Fibroblast of skin of abdomen (primary cell): ENCODE results near the gene LRRC37B. TPM values are rescaled to one million over a fixed set of nuclear protein-coding genes. Genes with fewer than 3 reads are reported as not detected.
A peak's percentile ranks its signal among the peaks of the same experiment; 100 is the strongest.
"Not testable (repeated sequence)": the region's sequence is repeated elsewhere in the genome, so short reads cannot be mapped to it uniquely, and the experiment has no call there.

Experiments used
- DNase-seq: peaks from one replicate; pipeline ENCODE4 v3.0.0-alpha.2; 2013
- polyA plus RNA-seq, 2 experiments: library from polyadenylated mRNA; unstranded; fragments of 120-200 nt; gene quantifications; one replicate each; pipeline ENCODE4 v1.2.1, GENCODE V29; 2013; ENCODE audit not compliant: insufficient read length in 2 of 2

The LRRC37B gene
- polyA plus RNA-seq (2013, experiment 1 of 2; ENCODE audit: insufficient read length): 5.2 TPM
- polyA plus RNA-seq (2013, experiment 2 of 2; ENCODE audit: insufficient read length): 7.9 TPM

GRCh38 chr17:32006957-32007462, at the start of gene LRRC37B:
Gene LRRC37B (plus strand): TSS chr17:32007383. CDS start chr17:32021393, 14,010 bp downstream.
- peak; percentile 72 for DNase-seq

- not testable (repeated sequence) for DNase-seq
Measured at GRCh38 chr17:31964131-31964530, 43.1 kb upstream of the LRRC37B start.

GRCh38 chr17:31967648-31968047, 39.5 kb upstream of the LRRC37B start:
- DNase-seq: no peak

- DNase-seq: not testable (repeated sequence)
Measured at GRCh38 chr17:31970416-31970815, 36.8 kb upstream of the LRRC37B start.

DNA sequence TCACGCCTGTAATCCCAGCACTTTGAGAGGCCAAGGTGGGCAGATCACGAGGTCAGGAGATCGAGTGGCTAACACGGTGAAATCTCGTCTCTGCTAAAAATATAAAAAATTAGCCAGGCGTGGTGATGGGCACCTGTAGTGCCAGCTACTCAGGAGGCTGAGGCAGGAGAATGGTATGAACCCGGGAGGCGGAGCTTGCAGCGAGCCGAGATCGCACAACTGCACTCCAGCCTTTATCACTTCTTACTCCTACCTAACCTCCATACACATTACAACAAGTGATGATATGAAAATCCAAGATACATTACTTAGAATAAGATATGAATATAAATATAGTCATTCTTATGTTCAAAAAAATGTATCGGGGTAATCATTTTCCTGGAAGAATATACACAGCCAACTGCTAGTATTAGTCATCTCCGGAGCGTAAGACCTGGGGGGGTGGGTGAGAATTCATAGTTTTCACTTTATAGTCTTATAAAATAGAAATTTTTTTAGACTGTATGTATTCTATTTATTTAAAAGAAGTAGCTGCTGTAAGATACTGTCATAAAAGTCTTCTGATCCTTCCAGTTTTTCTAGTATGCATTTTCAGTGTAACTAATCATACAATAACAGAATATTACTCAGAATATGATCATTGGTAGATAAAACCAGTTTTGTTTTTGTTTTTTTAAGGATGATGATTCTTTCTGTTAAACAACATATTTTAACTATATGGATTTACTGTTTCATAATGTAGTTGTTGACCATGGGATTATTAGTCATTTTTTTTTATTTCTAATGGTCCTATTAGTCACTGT, 32.7 kb upstream of the LRRC37B start:
- DNase-seq: not testable (repeated sequence)

- not testable (repeated sequence) for DNase-seq
Measured at GRCh38 chr17:31975391-31975790, 31.8 kb upstream of the LRRC37B start.

- not testable (repeated sequence) for DNase-seq
Measured at GRCh38 chr17:31991821-31992220, 15.4 kb upstream of the LRRC37B start.

GRCh38 chr17:31997005-31997404, 10.2 kb upstream of the LRRC37B start:
- DNase-seq: no peak

GRCh38 chr17:32007463-32008298, 498 bp downstream of the LRRC37B start:
- DNase-seq: peak; percentile 9

GRCh38 chr17:32009262-32009542, 2.0 kb downstream of the LRRC37B start:
- no peak for DNase-seq

- DNase-seq: no peak
Measured at GRCh38 chr17:32010114-32010513, 2.9 kb downstream of the LRRC37B start.

DNA sequence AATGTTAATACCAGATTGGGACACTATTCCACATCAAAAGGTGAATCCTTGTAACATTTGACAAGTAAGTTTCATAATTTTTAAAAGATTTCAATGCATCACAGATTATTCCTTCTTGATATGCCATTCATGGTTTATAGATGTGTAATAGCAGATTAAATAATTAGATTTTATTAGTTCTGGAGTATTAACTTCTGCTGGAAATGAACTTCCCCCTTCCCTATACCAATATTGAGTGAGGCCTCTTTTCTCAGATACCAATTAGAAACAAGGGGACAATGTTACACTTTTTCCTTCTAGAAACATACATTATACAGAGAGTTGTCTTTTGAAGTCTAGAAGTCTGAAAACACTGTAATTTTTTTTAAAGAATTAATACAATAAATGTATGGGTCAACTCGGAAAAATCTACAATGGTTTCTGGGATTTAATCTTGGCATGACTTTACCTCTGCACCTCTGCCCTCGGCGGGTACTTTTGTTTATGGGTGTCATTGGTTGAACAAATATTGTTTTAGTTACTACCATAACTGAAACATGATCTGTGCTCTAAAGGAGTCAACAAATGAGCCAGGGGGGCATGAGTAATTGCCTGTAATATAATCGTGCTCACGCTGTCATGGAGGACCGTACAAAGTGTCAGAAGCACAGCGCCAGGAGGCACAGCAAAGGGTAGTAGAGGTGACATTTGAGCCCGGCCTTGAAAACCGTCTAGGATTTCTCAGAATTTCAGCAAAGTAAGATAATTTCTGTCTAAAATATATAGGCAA, 8.2 kb downstream of the LRRC37B start:
- DNase-seq: no peak

DNA sequence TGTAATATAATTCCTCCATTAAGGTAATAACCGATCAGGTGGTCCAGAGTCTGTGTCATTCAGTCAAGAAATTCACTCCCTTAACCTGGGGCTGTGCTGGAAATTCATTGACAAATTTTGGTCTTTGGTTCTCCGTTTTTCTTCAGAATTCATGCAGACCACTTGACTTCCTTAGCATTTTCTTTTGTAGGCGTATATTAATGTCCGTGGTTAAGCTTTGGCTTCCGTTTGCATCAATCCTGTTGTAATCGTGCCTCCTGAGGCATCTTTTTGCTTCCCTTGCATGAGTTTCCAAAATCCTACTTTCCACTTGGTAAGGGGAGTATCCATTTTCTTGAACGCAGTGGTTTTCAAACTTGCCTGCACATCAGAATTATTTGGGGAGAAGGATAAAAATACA, 9.0 kb downstream of the LRRC37B start:
- no peak for DNase-seq

DNA sequence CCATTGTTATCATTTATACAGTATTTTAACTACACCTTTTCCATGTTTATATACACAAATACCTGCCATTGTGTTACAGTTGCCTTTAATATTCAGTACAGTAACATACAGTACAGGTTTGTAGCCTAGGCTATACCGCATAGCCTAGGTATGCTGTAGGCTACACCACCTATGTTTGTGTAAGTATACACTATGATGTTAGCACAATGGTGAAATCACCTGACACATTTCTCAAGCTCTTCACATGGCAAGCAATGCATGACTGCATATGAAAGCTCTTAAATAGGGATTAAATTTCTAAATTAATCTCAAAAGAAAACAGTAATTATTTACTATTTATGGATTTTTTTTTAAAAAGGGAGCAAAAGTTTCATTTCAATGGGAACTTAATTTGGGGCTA, 12.0 kb downstream of the LRRC37B start:
- DNase-seq: no peak

DNA sequence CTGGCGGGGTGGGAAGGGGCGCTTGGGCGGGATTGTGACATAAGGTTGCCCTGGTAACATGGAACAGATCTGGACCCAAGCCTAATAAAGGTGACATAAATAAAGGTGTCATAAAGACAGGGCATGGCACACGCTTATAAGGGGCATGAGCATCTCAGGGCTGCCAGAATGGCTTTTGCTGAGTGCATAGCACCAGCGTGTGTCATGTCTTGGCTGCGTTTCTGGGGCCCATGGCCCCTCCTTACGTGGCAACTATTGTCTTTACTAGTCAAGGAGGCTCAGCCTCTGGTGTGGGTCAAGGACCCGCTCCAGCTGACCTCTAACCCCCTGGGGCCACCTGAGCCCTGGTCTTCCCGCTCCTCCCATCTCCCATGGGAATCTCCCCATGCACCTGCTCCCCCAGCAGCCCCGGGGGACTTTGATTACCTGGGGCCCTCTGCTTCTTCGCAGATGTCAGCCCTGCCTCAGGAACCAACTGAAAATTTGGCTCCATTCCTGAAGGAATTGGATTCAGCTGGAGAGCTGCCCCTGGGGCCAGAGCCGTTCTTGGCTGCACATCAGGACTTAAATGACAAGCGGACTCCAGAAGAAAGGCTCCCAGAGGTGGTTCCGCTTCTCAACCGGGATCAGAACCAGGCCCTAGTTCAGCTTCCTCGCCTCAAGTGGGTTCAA, 13.9 kb downstream of the LRRC37B start:
- no peak for DNase-seq

- DNase-seq: no peak
Measured at GRCh38 chr17:32021615-32021955, 14.4 kb downstream of the LRRC37B start.

DNA sequence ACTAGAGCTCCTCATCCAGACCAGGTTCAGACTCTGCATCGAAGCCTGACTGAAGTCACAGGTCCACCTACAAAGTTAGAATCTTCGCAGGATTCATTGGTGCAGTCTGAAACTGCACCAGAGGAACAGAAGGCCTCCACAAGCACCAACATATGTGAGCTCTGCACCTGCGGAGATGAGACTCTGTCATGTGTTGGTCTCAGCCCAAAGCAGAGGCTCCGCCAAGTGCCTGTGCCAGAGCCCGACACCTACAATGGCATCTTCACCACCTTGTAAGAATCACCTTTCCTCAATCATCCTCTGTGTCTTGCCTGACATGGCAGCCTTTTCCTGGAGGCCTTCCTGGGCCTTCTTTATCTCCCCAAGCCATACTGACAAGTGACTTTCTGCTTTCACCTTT, 15.4 kb downstream of the LRRC37B start:
- not testable (repeated sequence) for DNase-seq

GRCh38 chr17:32027271-32027670, 20.1 kb downstream of the LRRC37B start:
- not testable (repeated sequence) for DNase-seq

- no peak for DNase-seq
Measured at GRCh38 chr17:32033223-32033622, 26.0 kb downstream of the LRRC37B start.

GRCh38 chr17:32033812-32034211, 26.6 kb downstream of the LRRC37B start:
- DNase-seq: not testable (repeated sequence)

GRCh38 chr17:32040246-32040645, 33.1 kb downstream of the LRRC37B start:
- DNase-seq: not testable (repeated sequence)

- not testable (repeated sequence) for DNase-seq
Measured at GRCh38 chr17:32041306-32041875, 34.2 kb downstream of the LRRC37B start.
